GM12878 (cell line): ENCODE measurements around the gene KLRG1. TPM values are rescaled to one million over a fixed set of nuclear protein-coding genes. Genes with fewer than 3 reads are reported as not detected.
A peak's percentile ranks its signal among the peaks of the same experiment; 100 is the strongest.

Experiments used
- ATF3 ChIP-seq: IDR thresholded peaks from 2 replicates; pipeline ENCODE4 v1.6.1; 2011; ENCODE audit warnings: low read depth, mild to moderate bottlenecking, low read length, moderate library complexity, borderline replicate concordance; ENCODE audit errors: extremely low read depth
- BMI1 ChIP-seq: fragments of 450-650 bp; IDR thresholded peaks from 2 replicates; pipeline ENCODE4 v1.6.1; 2016; ENCODE audit warnings: mild to moderate bottlenecking, moderate library complexity, borderline replicate concordance
- ELK1 ChIP-seq: IDR thresholded peaks from 2 replicates; pipeline ENCODE4 v1.6.1; 2012; ENCODE audit warnings: low read depth, low read length, improper control_type of control experiment
- MEF2B ChIP-seq: fragments of 450-650 bp; IDR thresholded peaks from 2 replicates; pipeline ENCODE4 v1.6.1; 2018; ENCODE audit warnings: mild to moderate bottlenecking, moderate library complexity; ENCODE audit not compliant: partially characterized antibody, poor library complexity, severe bottlenecking
- POLR2AphosphoS5 ChIP-seq: IDR thresholded peaks from 2 replicates; pipeline ENCODE4 v1.6.1; 2011; ENCODE audit warnings: mild to moderate bottlenecking, low read length, inconsistent platforms
- TAF1 ChIP-seq: IDR thresholded peaks from 2 replicates; pipeline ENCODE4 v1.6.1; 2011; ENCODE audit warnings: mild to moderate bottlenecking, low read depth, low read length, borderline replicate concordance
- YBX1 ChIP-seq: fragments of 450-650 bp; IDR thresholded peaks from 2 replicates; pipeline ENCODE4 v1.6.1; 2016; ENCODE audit warnings: antibody characterized with exemption
- ZNF384 ChIP-seq: IDR thresholded peaks from 2 replicates; pipeline ENCODE4 v1.6.1; 2012; ENCODE audit warnings: low read depth, mild to moderate bottlenecking, low read length, improper control_type of control experiment, borderline replicate concordance
- ZNF687 ChIP-seq: fragments of 450-650 bp; IDR thresholded peaks from 2 replicates; pipeline ENCODE4 v1.6.1; 2017; ENCODE audit warnings: mild to moderate bottlenecking, moderate library complexity
- polyA plus RNA-seq, 11 experiments: library from polyadenylated mRNA; depleted of rRNA in 4 of 11; unstranded in 6 of 11; stranded (reverse) in 5 of 11; fragments of >200 nt; fragmentation: Nextera tagmentation in 4 of 11; fragmentation: Illumina TruSeq in 1 of 11; extraction: Ambion mirVana in 4 of 11; extraction: Trizol in 1 of 11; gene quantifications; 1 replicate in 1 of 11; 2 replicates in 10 of 11; pipeline versions ENCODE4 v1.2.1 to v1.2.3, GENCODE V29; 2011 to 2016; ENCODE audit warnings: inconsistent platforms in 2 of 11, missing spikeins in 2 of 11, low read depth in 1 of 11
- total RNA-seq, 4 experiments: library from RNA; depleted of rRNA in 3 of 4; stranded (reverse); fragments of >200 nt in 3 of 4; fragmentation: Illumina TruSeq in 1 of 4; extraction: Trizol in 1 of 4; gene quantifications; 2 replicates each; pipeline versions ENCODE4 v1.2.1 to v1.2.3, GENCODE V29; 2013 to 2021

KLRG1 gene
- total and polyA plus RNA-seq, 10 of the 15 experiments (the other 5 are each of a cell fraction or from before 2014, with no cell fraction given) = 2.3 to 6.5 (median 3.9) TPM

GRCh38 chr12:8949342-8950220 lies 39.8 kb upstream of the KLRG1 start, which contains the start of gene M6PR (continued):
- TF ChIP-seq ZNF687 = peak; percentile 77
- TF ChIP-seq ELK1 = peak; percentile 50; the same call in 1 of the 2 replicates
- TF ChIP-seq TAF1 = peak; percentile 83
- TF ChIP-seq ATF3 = peak; percentile 38; the same call in 1 of the 2 replicates
- TF ChIP-seq YBX1 = no peak
- TF ChIP-seq BMI1 = no peak
- peak; percentile 92 for TF ChIP-seq POLR2AphosphoS5
- peak; percentile 79 for TF ChIP-seq MEF2B
- no peak for TF ChIP-seq ZNF384
